ENCODE data around the gene COL15A1. TPM values are rescaled to one million over a fixed set of nuclear protein-coding genes. Genes with fewer than 3 reads are reported as not detected.

Gene COL15A1
- total and polyA plus RNA-seq, 2 of the 13 experiments (the other 11 are each of a cell fraction or from before 2014, with no cell fraction given): not detected

DNA sequence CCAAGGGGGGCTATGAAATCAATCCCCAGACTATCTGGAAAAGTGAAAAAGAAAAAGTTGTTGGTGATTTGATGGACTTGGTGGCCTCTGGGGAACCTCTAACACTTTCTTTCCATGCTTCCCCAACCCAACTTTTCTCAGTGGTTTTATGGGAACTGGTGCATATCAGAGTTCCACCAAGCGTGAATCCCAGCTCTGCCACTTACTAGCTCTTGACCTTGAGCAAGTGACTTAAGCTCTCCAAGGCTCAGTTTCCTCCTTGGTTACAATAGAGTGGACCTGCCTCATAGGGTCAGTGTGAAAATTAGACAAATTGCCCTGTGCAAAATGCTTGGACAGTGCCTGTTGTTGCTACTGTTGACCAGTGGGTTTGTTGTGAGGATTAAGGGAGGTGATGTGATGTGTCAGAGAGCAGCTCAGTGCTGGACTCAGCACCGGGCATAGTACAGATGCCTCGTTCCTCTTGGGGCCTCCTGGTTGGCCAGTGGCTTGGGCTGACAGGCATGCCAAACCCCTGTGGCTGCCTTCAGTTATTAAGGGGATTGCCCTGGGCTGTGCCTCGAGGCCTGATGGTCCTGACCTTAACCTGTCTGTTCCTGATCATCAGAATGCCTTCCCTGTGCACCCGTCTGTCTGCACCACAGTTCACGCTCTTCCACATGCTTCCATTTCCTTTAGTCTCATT lies 49.3 kb downstream of the COL15A1 start:
- Histone ChIP-seq H2AFZ (ENCODE audit: low read length) (no peak overlapping the region), H3K9ac (ENCODE audit: insufficient read depth, low read depth, low read length) (no peak overlapping the region), H3K4me1 (ENCODE audit: insufficient read depth, low read length) (no peaks in the 10 kb centered on the region), H3K4me3 (replicated peaks in 1 of 3; ENCODE audit: insufficient read depth in 1 of 3, low read depth in 2 of 3, low read length in 3 of 3) (no peak overlapping the region), H3K79me2 (ENCODE audit: insufficient read depth, low read length) (no peaks in the 10 kb centered on the region), H3K36me3 (replicated peaks in 1 of 2; ENCODE audit: control insufficient read depth in 1 of 2, insufficient read depth in 2 of 2, low read length in 2 of 2) (no peaks in the 10 kb centered on the region), H3K27ac (ENCODE audit: extremely low read length, insufficient read depth, low read length) (no peak overlapping the region), H3K9me3 (ENCODE audit: low read length) (no peaks in the 10 kb centered on the region), H3K27me3 (ENCODE audit: control insufficient read depth in 1 of 2, insufficient read depth in 2 of 2, low read length in 2 of 2) (peaks cover 0 to 9% of the 10 kb centered on the region in 2 experiments; a peak in 2 of 5 replicates), H4K20me1 (ENCODE audit: insufficient read depth, low read length) (no peaks in the 10 kb centered on the region), H3K4me2 (ENCODE audit: low read depth, low read length) (no peak overlapping the region)
- in situ Hi-C loops (cut with HindIII; ENCODE audit: extremely low pct_ligation_motif_present, low pct_unique_long_range_greater_than_20kb): no loop called here
- no TSS peak for BruUV-seq (replicated peaks)
- intact Hi-C loops (cut with micrococcal nuclease; ENCODE audit: unreplicated experiment): no loop called here
- DNase-seq (ENCODE audit: low spot score): no peak
- FAIRE-seq: no peak
- CTCF ChIA-PET (ENCODE audit: low intra/inter-chr PET ratio, low total read pairs): no interaction called here
- 35% methylated on average over 5 of the region's 6 CpGs for WGBS (ENCODE audit: low lambda C conversion rate)
- POLR2A ChIA-PET: no interaction called here
- ATAC-seq: peak; percentile 36; the same call in 1 of the 3 replicates
- TF ChIP-seq HMGXB3 (CRISPR knock-in tag; IDR thresholded peaks at IDR 0.05; ENCODE audit: borderline replicate concordance) (no peak), TIGD3 (CRISPR knock-in tag; IDR thresholded peaks at IDR 0.05; ENCODE audit: borderline replicate concordance) (no peak), AHDC1 (CRISPR knock-in tag; IDR thresholded peaks at IDR 0.05; ENCODE audit: borderline replicate concordance) (no peak)
- TF ChIP-seq, protein P1, sequence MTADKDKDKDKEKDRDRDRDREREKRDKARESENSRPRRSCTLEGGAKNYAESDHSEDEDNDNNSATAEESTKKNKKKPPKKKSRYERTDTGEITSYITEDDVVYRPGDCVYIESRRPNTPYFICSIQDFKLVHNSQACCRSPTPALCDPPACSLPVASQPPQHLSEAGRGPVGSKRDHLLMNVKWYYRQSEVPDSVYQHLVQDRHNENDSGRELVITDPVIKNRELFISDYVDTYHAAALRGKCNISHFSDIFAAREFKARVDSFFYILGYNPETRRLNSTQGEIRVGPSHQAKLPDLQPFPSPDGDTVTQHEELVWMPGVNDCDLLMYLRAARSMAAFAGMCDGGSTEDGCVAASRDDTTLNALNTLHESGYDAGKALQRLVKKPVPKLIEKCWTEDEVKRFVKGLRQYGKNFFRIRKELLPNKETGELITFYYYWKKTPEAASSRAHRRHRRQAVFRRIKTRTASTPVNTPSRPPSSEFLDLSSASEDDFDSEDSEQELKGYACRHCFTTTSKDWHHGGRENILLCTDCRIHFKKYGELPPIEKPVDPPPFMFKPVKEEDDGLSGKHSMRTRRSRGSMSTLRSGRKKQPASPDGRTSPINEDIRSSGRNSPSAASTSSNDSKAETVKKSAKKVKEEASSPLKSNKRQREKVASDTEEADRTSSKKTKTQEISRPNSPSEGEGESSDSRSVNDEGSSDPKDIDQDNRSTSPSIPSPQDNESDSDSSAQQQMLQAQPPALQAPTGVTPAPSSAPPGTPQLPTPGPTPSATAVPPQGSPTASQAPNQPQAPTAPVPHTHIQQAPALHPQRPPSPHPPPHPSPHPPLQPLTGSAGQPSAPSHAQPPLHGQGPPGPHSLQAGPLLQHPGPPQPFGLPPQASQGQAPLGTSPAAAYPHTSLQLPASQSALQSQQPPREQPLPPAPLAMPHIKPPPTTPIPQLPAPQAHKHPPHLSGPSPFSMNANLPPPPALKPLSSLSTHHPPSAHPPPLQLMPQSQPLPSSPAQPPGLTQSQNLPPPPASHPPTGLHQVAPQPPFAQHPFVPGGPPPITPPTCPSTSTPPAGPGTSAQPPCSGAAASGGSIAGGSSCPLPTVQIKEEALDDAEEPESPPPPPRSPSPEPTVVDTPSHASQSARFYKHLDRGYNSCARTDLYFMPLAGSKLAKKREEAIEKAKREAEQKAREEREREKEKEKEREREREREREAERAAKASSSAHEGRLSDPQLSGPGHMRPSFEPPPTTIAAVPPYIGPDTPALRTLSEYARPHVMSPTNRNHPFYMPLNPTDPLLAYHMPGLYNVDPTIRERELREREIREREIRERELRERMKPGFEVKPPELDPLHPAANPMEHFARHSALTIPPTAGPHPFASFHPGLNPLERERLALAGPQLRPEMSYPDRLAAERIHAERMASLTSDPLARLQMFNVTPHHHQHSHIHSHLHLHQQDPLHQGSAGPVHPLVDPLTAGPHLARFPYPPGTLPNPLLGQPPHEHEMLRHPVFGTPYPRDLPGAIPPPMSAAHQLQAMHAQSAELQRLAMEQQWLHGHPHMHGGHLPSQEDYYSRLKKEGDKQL (CRISPR knock-in tag; IDR thresholded peaks at IDR 0.05; ENCODE audit: low read depth): no peak
